Endothelial cell of umbilical vein (primary cell): ENCODE data around the gene PITX2. TPM values are rescaled to one million over a fixed set of nuclear protein-coding genes. Genes with fewer than 3 reads are reported as not detected.

Source experiments
- BruUV-seq: library from RNA; stranded (reverse); fragments of 400-500 nt; replicated peaks from 2 replicates; lab custom pipeline; 2021; lab: Mats Ljungman, UMichigan
- CTCF ChIA-PET: fragments of 300-600, 350-600 bp; sonication (Branson Sonifier 250); formaldehyde crosslinking; loops from one replicate; lab custom pipeline; 2021; ENCODE audit warnings: antibody characterized with exemption, inconsistent platforms; lab: Charles Lee
- POLR2A ChIA-PET: fragments of 300-600, 350-600 bp; sonication (Branson Sonifier 250); formaldehyde crosslinking; loops from one replicate; lab custom pipeline; 2021; ENCODE audit warnings: antibody characterized with exemption, inconsistent platforms; lab: Charles Lee
- DNase-seq: peaks from one replicate; pipeline ENCODE4 v3.0.0-alpha.2; 2011; ENCODE audit warnings: low read depth, low spot score
- FAIRE-seq: peaks from 2 replicates; lab custom pipeline; 2011; peaks lifted over from hg19 to GRCh38; lab: Jason Lieb, UNC
- H2AFZ ChIP-seq: 2 replicates; pipeline ENCODE4 v1.6.0; 2012; ENCODE audit warnings: low read depth, low read length, control low read depth, inconsistent platforms
- H3K27ac ChIP-seq: 2 replicates; pipeline ENCODE4 v1.5.1; 2011; ENCODE audit warnings: low read depth, mild to moderate bottlenecking, control low read depth, low read length, moderate library complexity; ENCODE audit not compliant: insufficient read depth
- H3K27me3 ChIP-seq, 2 experiments: 2 replicates each; pipeline versions ENCODE4 v1.6.0 to v1.6.1; 2011; ENCODE audit warnings: low read length in 2 of 2, mixed read lengths in 1 of 2; ENCODE audit not compliant: control insufficient read depth in 2 of 2, insufficient read depth in 2 of 2
- H3K36me3 ChIP-seq, 2 experiments: 2 replicates in 1 of 2; 3 replicates in 1 of 2; pipeline ENCODE4 v1.5.1; 2011; ENCODE audit warnings: low read length in 2 of 2, mild to moderate bottlenecking in 1 of 2, moderate library complexity in 1 of 2; ENCODE audit not compliant: control insufficient read depth in 2 of 2, insufficient read depth in 2 of 2; ENCODE audit errors: extremely low read depth in 1 of 2
- H3K4me1 ChIP-seq: 3 replicates; pipeline ENCODE4 v1.5.1; 2011; ENCODE audit warnings: mild to moderate bottlenecking, low read length; ENCODE audit not compliant: control insufficient read depth, insufficient read depth; ENCODE audit errors: extremely low read depth
- H3K4me2 ChIP-seq: 2 replicates; pipeline ENCODE4 v1.6.1; 2011; ENCODE audit warnings: low read length, control low read depth, mixed read lengths; ENCODE audit not compliant: insufficient read depth
- H3K4me3 ChIP-seq, 3 experiments: fragments of 200-600 bp in 1 of 3; sonication (generic), shearing (Covaris generic) in 1 of 3; replicated peaks in 1 of 3; 2 replicates each; pipeline ENCODE4 v1.5.1; 2011 to 2016; ENCODE audit warnings: control low read depth in 3 of 3, low read length in 3 of 3, mild to moderate bottlenecking in 2 of 3, inconsistent platforms in 1 of 3, low read depth in 1 of 3, moderate library complexity in 1 of 3; ENCODE audit not compliant: insufficient read depth in 1 of 3
- H3K79me2 ChIP-seq: 2 replicates; pipeline ENCODE4 v1.6.0; 2012; ENCODE audit warnings: low read length, inconsistent platforms; ENCODE audit not compliant: control insufficient read depth, insufficient read depth
- H3K9ac ChIP-seq: replicated peaks from 2 replicates; pipeline ENCODE3; 2011; ENCODE audit warnings: low read length, control low read depth; ENCODE audit not compliant: insufficient read depth; ENCODE audit errors: extremely low read depth
- H3K9me1 ChIP-seq: replicated peaks from 3 replicates; pipeline ENCODE4 v1.6.0; 2011; ENCODE audit warnings: mild to moderate bottlenecking, low read length; ENCODE audit not compliant: control insufficient read depth, insufficient read depth; ENCODE audit errors: extremely low read depth
- H3K9me3 ChIP-seq: replicated peaks from 2 replicates; pipeline ENCODE4 v1.5.1; 2012; ENCODE audit warnings: low read length, inconsistent platforms; ENCODE audit not compliant: control insufficient read depth, insufficient read depth
- H4K20me1 ChIP-seq: replicated peaks from 2 replicates; pipeline ENCODE3; 2011; ENCODE audit warnings: mild to moderate bottlenecking, low read length; ENCODE audit not compliant: control insufficient read depth, insufficient read depth; ENCODE audit errors: extremely low read depth
- CTCF ChIP-seq, 2 donors: IDR thresholded peaks; 1 replicate in 1 of 2; 2 replicates in 1 of 2; pipeline ENCODE4 v1.5.1; 2011; ENCODE audit warnings: low read length in 2 of 2, mild to moderate bottlenecking in 2 of 2, moderate library complexity in 2 of 2, control low read depth in 1 of 2, inconsistent platforms in 1 of 2, low read depth in 1 of 2; ENCODE audit not compliant: insufficient read depth in 1 of 2; ENCODE audit errors: extremely low read depth in 1 of 2
- EZH2 ChIP-seq: IDR thresholded peaks from 2 replicates; pipeline ENCODE4 v1.6.1; 2012; ENCODE audit warnings: borderline replicate concordance, low read depth, mild to moderate bottlenecking, moderate library complexity, low read length, inconsistent platforms; ENCODE audit not compliant: severe bottlenecking
- FOS ChIP-seq: IDR thresholded peaks from 2 replicates; pipeline ENCODE4 v1.6.1; 2011; ENCODE audit warnings: mild to moderate bottlenecking, low read length, moderate library complexity, borderline replicate concordance; ENCODE audit not compliant: insufficient read depth
- GATA2 ChIP-seq: IDR thresholded peaks from 2 replicates; pipeline ENCODE4 v1.7.0; 2011; ENCODE audit warnings: low read depth, mild to moderate bottlenecking, moderate library complexity, mixed read lengths, low read length; ENCODE audit not compliant: insufficient read length, insufficient read depth
- JUN ChIP-seq: IDR thresholded peaks from 2 replicates; pipeline ENCODE4 v1.6.1; 2011; ENCODE audit warnings: borderline replicate concordance, low read depth; ENCODE audit not compliant: insufficient read length, insufficient read depth
- MAX ChIP-seq: IDR thresholded peaks from 2 replicates; pipeline ENCODE4 v1.6.1; 2011; ENCODE audit not compliant: insufficient read depth, insufficient read length
- MYC ChIP-seq: IDR thresholded peaks from one replicate; pipeline ENCODE4 v1.6.1; 2011; ENCODE audit warnings: mild to moderate bottlenecking, low read depth, low read length
- POLR2A ChIP-seq: IDR thresholded peaks from 2 replicates; pipeline ENCODE4 v1.6.1; 2012; ENCODE audit warnings: low read depth, mild to moderate bottlenecking, control low read depth, low read length
- POLR2AphosphoS5 ChIP-seq: IDR thresholded peaks from 2 replicates; pipeline ENCODE4 v1.6.1; 2012; ENCODE audit warnings: low read depth, mild to moderate bottlenecking, control low read depth, low read length, moderate library complexity; ENCODE audit not compliant: insufficient read depth
- dilution Hi-C: fragments of 300-500 bp; cut with MboI; formaldehyde crosslinking; loops from one replicate; pipeline ENCODE4 v1.15.0; 2019; ENCODE audit warnings: low sequenced_read_pairs; ENCODE audit not compliant: extremely low pct_ligation_motif_present
- intact Hi-C: fragments of 100-400 bp; cut with micrococcal nuclease; formaldehyde crosslinking; loops from one replicate; pipeline ENCODE4 v1.10.0; 2022
- polyA plus RNA-seq, 4 experiments: library from polyadenylated mRNA; depleted of rRNA in 3 of 4; stranded (reverse) in 3 of 4; unstranded in 1 of 4; fragments of >200 nt; gene quantifications; 2 replicates each; pipeline versions ENCODE4 v1.2.1 to v1.2.3, GENCODE V29; 2011 to 2012; ENCODE audit warnings: missing spikeins in 1 of 4
- total RNA-seq: library from RNA; stranded (reverse); gene quantifications from 2 replicates; pipeline ENCODE4 v1.2.3, GENCODE V29; 2021

Gene PITX2
- total and polyA plus RNA-seq, 2 donors (not counting 3 experiments of a cell fraction or from before 2014, with no cell fraction given), result 0.04 to 0.31 TPM

- H3K4me2 ChIP-seq, result no peak overlapping the region
- FAIRE-seq, result peak; percentile 24
- dilution Hi-C loops, result no loop called here
These were observed 981 bp upstream of the PITX2 start for GRCh38 chr4:110623718-110624397.

More at GRCh38 chr4:110623718-110624397, 981 bp upstream of the PITX2 start:
- TF ChIP-seq POLR2AphosphoS5 (no peak), MYC (no peak), MAX (no peak), FOS (no peak), CTCF (IDR thresholded peaks at IDR 0.05; ENCODE audit: extremely low read depth in 1 of 2, insufficient read depth in 1 of 2, low read depth in 1 of 2, low read length in 2 of 2) (no peak), POLR2A (no peak), GATA2 (no peak), JUN (no peak), EZH2 (no peak)
- Histone ChIP-seq H3K9me1 (no peaks in the 10 kb centered on the region), H4K20me1 (peaks cover 3% of the 10 kb centered on the region), H3K36me3 (no peaks in the 10 kb centered on the region), H3K4me3 (no peak overlapping the region), H3K9ac (no peak overlapping the region), H3K27me3 (peaks cover 92 to 100% of the 10 kb centered on the region in 2 experiments), H2AFZ (no peak overlapping the region), H3K27ac (no peak overlapping the region), H3K9me3 (no peaks in the 10 kb centered on the region), H3K4me1 (peaks cover 8% of the 10 kb centered on the region), H3K79me2 (no peaks in the 10 kb centered on the region)
- CTCF ChIA-PET, result interaction anchor here (0.6 to 1.1 kb wide), 3 partner anchors 8 to 16 kb away, joined by 3 to 4 read pairs (median 4); no protein-coding TSS in a partner anchor
- POLR2A ChIA-PET, result no interaction called here
- BruUV-seq, result no TSS peak
- DNase-seq, result no peak
- intact Hi-C loops, result loop anchor here (2.0 to 5.0 kb wide), 2 partner anchors 89 to 1893 kb away; partner anchors contain the start of gene NEUROG2
